Renal cortex interstitium (tissue), 11 donors: ENCODE measurements around the gene CHAF1A. TPM values are rescaled to one million over a fixed set of nuclear protein-coding genes. Genes with fewer than 3 reads are reported as not detected.

Experiments
- DNase-seq, 11 donors: peaks; one replicate each; pipeline ENCODE4 v3.0.0-alpha.2; 2013; ENCODE audit warnings: low read depth in 9 of 11, low spot score in 4 of 11; ENCODE audit errors: extremely low read depth in 1 of 11
- polyA plus RNA-seq, 3 donors: library from polyadenylated mRNA; unstranded; fragments of 120-200 nt; gene quantifications; one replicate each; pipeline ENCODE4 v1.2.1, GENCODE V29; 2013; ENCODE audit not compliant: insufficient read length in 3 of 3

CHAF1A gene
- polyA plus RNA-seq, 3 donors, result 20.5 to 27.9 (median 24.2) TPM

- no peak for DNase-seq
Measured at GRCh38 chr19:4376028-4376670, 26.3 kb upstream of the CHAF1A start.

- DNase-seq, result no peak
Measured at GRCh38 chr19:4376671-4376990, 25.8 kb upstream of the CHAF1A start.

- DNase-seq, result no peak
Measured at GRCh38 chr19:4376991-4377781, 25.3 kb upstream of the CHAF1A start.

- no peak for DNase-seq
Measured at GRCh38 chr19:4378886-4379285, 23.6 kb upstream of the CHAF1A start.

- no peak for DNase-seq
Measured at GRCh38 chr19:4379383-4380253, 22.8 kb upstream of the CHAF1A start.

- no peak for DNase-seq
Measured at GRCh38 chr19:4380254-4380727, 22.1 kb upstream of the CHAF1A start.

- no peak for DNase-seq
Measured at GRCh38 chr19:4385291-4386040, 17.0 kb upstream of the CHAF1A start.

- DNase-seq, result no peak
Measured at GRCh38 chr19:4386041-4386782, 16.2 kb upstream of the CHAF1A start.

- DNase-seq, result no peak
Measured at GRCh38 chr19:4388337-4389063, 13.9 kb upstream of the CHAF1A start.

GRCh38 chr19:4389064-4389375 lies 13.4 kb upstream of the CHAF1A start:
- no peak for DNase-seq

- DNase-seq, result no peak
Measured at GRCh38 chr19:4389511-4390016, 12.9 kb upstream of the CHAF1A start.

GRCh38 chr19:4390017-4390566 lies 12.3 kb upstream of the CHAF1A start:
- no peak for DNase-seq

GRCh38 chr19:4390567-4391305 lies 11.7 kb upstream of the CHAF1A start:
- DNase-seq, result no peak

- no peak for DNase-seq
Measured at GRCh38 chr19:4391306-4391693, 11.1 kb upstream of the CHAF1A start.

- DNase-seq, result no peak
Measured at GRCh38 chr19:4391701-4392483, 10.5 kb upstream of the CHAF1A start.

- no peak for DNase-seq
Measured at GRCh38 chr19:4393947-4394590, 8.4 kb upstream of the CHAF1A start.
